SK-N-SH treated with all-trans-retinoic acid at 6 μM for 48 hours (cell line): ENCODE data around the gene DDX28.
"Not testable (repeated sequence)": the region's sequence is repeated elsewhere in the genome, so short reads cannot be mapped to it uniquely, and the experiment has no call there.

ENCODE experiments used
- GLIS3 ChIP-seq: fragments of 250-450 bp; sonication (Bioruptor Pico); IDR thresholded peaks from 2 replicates; pipeline ENCODE4 v1.5.0; 2020; ENCODE audit warnings: mild to moderate bottlenecking, moderate library complexity
- OSR1 ChIP-seq: fragments of 250-450 bp; sonication (Bioruptor Pico); IDR thresholded peaks from 2 replicates; pipeline ENCODE4 v1.8.0; 2022; ENCODE audit warnings: moderate library complexity, mild to moderate bottlenecking, inconsistent platforms
- TCF4 ChIP-seq: fragments of 250-450 bp; sonication (Bioruptor Pico); IDR thresholded peaks from 2 replicates; pipeline ENCODE4 v1.8.0; 2021; ENCODE audit warnings: mild to moderate bottlenecking, moderate library complexity, borderline replicate concordance
- ZNF70 ChIP-seq: fragments of 450-650 bp; formaldehyde crosslinking; IDR thresholded peaks from 2 replicates; pipeline ENCODE4 v1.5.0; 2020; ENCODE audit warnings: mild to moderate bottlenecking, moderate library complexity

GRCh38 chr16:67998779-67999688 lies 24.0 kb downstream of the DDX28 start, which contains the start of gene DPEP2:
- TF ChIP-seq ZNF70 (CRISPR knock-in tag); OSR1 (CRISPR knock-in tag); TCF4 (CRISPR knock-in tag); GLIS3: not testable (repeated sequence)
